Ovary (tissue), 9 donors: Measurements from ENCODE around the gene PRSS2. TPM values are rescaled to one million over a fixed set of nuclear protein-coding genes. Genes with fewer than 3 reads are reported as not detected.

Experiments
- DNase-seq, 5 donors: peaks; one replicate each; pipeline ENCODE4 v3.0.0-alpha.2; 2019 to 2020
- H3K27ac ChIP-seq, 2 donors: fragments of 200-600 bp; one replicate each; pipeline versions ENCODE4 v1.5.1 to v1.8.0; 2019 to 2022
- H3K27me3 ChIP-seq: fragments of 200-600 bp; one replicate; pipeline ENCODE4 v1.8.0; 2022
- H3K36me3 ChIP-seq: fragments of 200-600 bp; sonication (generic); one replicate; pipeline ENCODE4 v1.5.1; 2019
- H3K4me1 ChIP-seq: one replicate; pipeline ENCODE4 v1.8.1; 2013; ENCODE audit warnings: mild to moderate bottlenecking, moderate library complexity; ENCODE audit not compliant: insufficient read depth
- H3K4me3 ChIP-seq: fragments of 200-600 bp; sonication (generic); one replicate; pipeline ENCODE4 v1.5.1; 2017
- H3K9me3 ChIP-seq, 2 donors: fragments of 200-600 bp in 1 of 2; sonication (generic) in 1 of 2; one replicate each; pipeline versions ENCODE4 v1.5.1 to v1.8.1; 2013 to 2019; ENCODE audit warnings: mild to moderate bottlenecking in 1 of 2, moderate library complexity in 1 of 2
- CTCF ChIP-seq, 3 donors: fragments of 450-650 bp in 2 of 3; fragments of 200-600 bp in 1 of 3; IDR thresholded peaks; one replicate each; pipeline versions ENCODE4 v1.5.1 to v1.8.0; 2016 to 2022; ENCODE audit warnings: antibody characterized with exemption in 3 of 3, mild to moderate bottlenecking in 1 of 3
- EP300 ChIP-seq: sonication (generic); formaldehyde crosslinking; IDR thresholded peaks from one replicate; pipeline ENCODE4 v1.6.1; 2017; ENCODE audit warnings: antibody characterized with exemption
- POLR2A ChIP-seq: fragments of 450-650 bp; IDR thresholded peaks from one replicate; pipeline ENCODE4 v1.6.1; 2017; ENCODE audit warnings: antibody characterized with exemption, mild to moderate bottlenecking, moderate library complexity
- WGBS, 3 donors: extraction: QIAGEN DNeasy Blood & Tissue Kit in 1 of 3; methylation state at CpG; one replicate each; pipeline versions ENCODE4 v1.1.5 to v1.1.7; 2013 to 2017; 5-methylcytosine and 5-hydroxymethylcytosine counted together
- intact Hi-C, 4 donors: fragments of 100-400 bp; cut with DNase I; formaldehyde crosslinking; loops; one replicate each; pipeline versions ENCODE4 v1.11.0 to v1.15.1; 2022 to 2023
- polyA plus RNA-seq, 2 donors: library from polyadenylated mRNA; stranded (reverse); fragments of 200-250 nt in 1 of 2; fragments of 350-450 nt in 1 of 2; fragmentation: Illumina TruSeq in 1 of 2; extraction: RNeasy Lipid Tissue Mini Kit (QIAGEN cat#74804) in 1 of 2; gene quantifications; one replicate each; pipeline ENCODE4 v1.2.3, GENCODE V29; 2013 to 2014
- total RNA-seq, 7 donors: library from RNA; depleted of rRNA in 2 of 7; stranded (reverse); fragments of >200 nt in 2 of 7; fragmentation: NEBNext Ultra II Directional in 3 of 7; extraction: Animal tissue kit (Norgen Biotek cat#: 25700) in 3 of 7; gene quantifications; one replicate each; pipeline versions ENCODE4 v1.1.0 to v1.2.4, GENCODE V29; 2016 to 2023
- donor health status: DM: no; HTN: no; CAD: no; lungs with moderate emphysema.
- donor health status: DM: no; HTN: no; CAD: no.
- donor health status: Bipolar disorder and iron deficiency.
- donor health status: DM: yes; HTN: yes; CAD: no.
- donor health status: DM: no; HTN: no; CAD: no.
- donor health status: DM: yes; HTN: yes; CAD: no.

The PRSS2 gene
- total and polyA plus RNA-seq, 9 donors: 1.4 to 90.0 (median 4.3) TPM; not detected in 3

- no peaks in the 10 kb centered on the region for H3K9me3 ChIP-seq
- intact Hi-C loops: no loop called here
- DNase-seq: no peak
- 93 to 95% (median 94%) methylated on average over 8 of the region's 8 CpGs for WGBS, 3 donors
- no peaks in the 10 kb centered on the region for H3K4me1 ChIP-seq
- H3K27ac ChIP-seq: no peak overlapping the region
- H3K27me3 ChIP-seq: no peaks in the 10 kb centered on the region
- TF ChIP-seq EP300 (no peak), CTCF (IDR thresholded peaks at IDR 0.05) (no peak), POLR2A (no peak)
- H3K4me3 ChIP-seq: no peak overlapping the region
- H3K36me3 ChIP-seq: no peaks in the 10 kb centered on the region
Measured at GRCh38 chr7:142801601-142802295, 31.0 kb downstream of the PRSS2 start.

GRCh38 chr7:142802301-142802700 lies 31.5 kb downstream of the PRSS2 start:
- no peak for DNase-seq
- Histone ChIP-seq H3K36me3 (no peaks in the 10 kb centered on the region), H3K27ac (no peak overlapping the region), H3K4me3 (no peak overlapping the region), H3K27me3 (no peaks in the 10 kb centered on the region), H3K9me3 (no peaks in the 10 kb centered on the region), H3K4me1 (no peaks in the 10 kb centered on the region)
- no peak for TF ChIP-seq EP300
- TF ChIP-seq POLR2A: no peak
- TF ChIP-seq CTCF (IDR thresholded peaks at IDR 0.05): no peak
- WGBS, 3 donors: 89 to 92% (median 92%) methylated on average over 3 of the region's 3 CpGs
- intact Hi-C loops: no loop called here

GRCh38 chr7:142803901-142804300 lies 33.1 kb downstream of the PRSS2 start:
- H3K4me3 ChIP-seq: no peak overlapping the region
- H3K27me3 ChIP-seq: no peaks in the 10 kb centered on the region
- intact Hi-C loops: no loop called here
- H3K36me3 ChIP-seq: no peaks in the 10 kb centered on the region
- H3K4me1 ChIP-seq: no peaks in the 10 kb centered on the region
- WGBS, 3 donors: 91 to 98% (median 95%) methylated on average over 4 of the region's 4 CpGs
- no peak for DNase-seq
- no peaks in the 10 kb centered on the region for H3K9me3 ChIP-seq
- TF ChIP-seq POLR2A (no peak), EP300 (no peak), CTCF (IDR thresholded peaks at IDR 0.05) (no peak)
- H3K27ac ChIP-seq: no peak overlapping the region

GRCh38 chr7:142804728-142805207 lies 34.0 kb downstream of the PRSS2 start:
- no peaks in the 10 kb centered on the region for H3K36me3 ChIP-seq
- H3K27me3 ChIP-seq: no peaks in the 10 kb centered on the region
- intact Hi-C loops: no loop called here
- H3K27ac ChIP-seq: no peak overlapping the region
- TF ChIP-seq CTCF (IDR thresholded peaks at IDR 0.05) (no peak), POLR2A (no peak), EP300 (no peak)
- H3K4me1 ChIP-seq: no peaks in the 10 kb centered on the region
- no peak overlapping the region for H3K4me3 ChIP-seq
- no peaks in the 10 kb centered on the region for H3K9me3 ChIP-seq
- WGBS, 3 donors: 57 to 72% (median 66%) methylated on average over 4 of the region's 4 CpGs
- no peak for DNase-seq
